KMS-11 (cell line): ENCODE measurements around the gene TMPRSS6.

Source experiments
- H2AFZ ChIP-seq: fragments of 200-600 bp; sonication (generic); 2 replicates; pipeline ENCODE4 v1.6.1; 2016; ENCODE audit warnings: antibody characterized with exemption, mixed run types, low read depth
- H3K27ac ChIP-seq: fragments of 200-600 bp; sonication (generic); 2 replicates; pipeline ENCODE4 v1.6.1; 2016; ENCODE audit warnings: mild to moderate bottlenecking, mixed run types
- H3K27me3 ChIP-seq: fragments of 200-600 bp; sonication (generic); 2 replicates; pipeline ENCODE4 v1.6.1; 2017; ENCODE audit warnings: mild to moderate bottlenecking, low read depth, mixed run types, moderate library complexity; ENCODE audit not compliant: insufficient read depth
- H3K36me3 ChIP-seq: fragments of 200-600 bp; sonication (generic); 2 replicates; pipeline ENCODE4 v1.6.1; 2017; ENCODE audit warnings: mild to moderate bottlenecking, mixed run types; ENCODE audit not compliant: insufficient read depth
- H3K4me1 ChIP-seq: fragments of 200-600 bp; sonication (generic); 2 replicates; pipeline ENCODE4 v1.6.1; 2016; ENCODE audit warnings: mild to moderate bottlenecking, low read depth, mixed run types; ENCODE audit not compliant: poor library complexity, severe bottlenecking
- H3K4me2 ChIP-seq: fragments of 200-600 bp; sonication (generic); 2 replicates; pipeline ENCODE4 v1.7.0; 2016; ENCODE audit warnings: mild to moderate bottlenecking, mixed run types
- H3K4me3 ChIP-seq: fragments of 200-600 bp; sonication (generic); IDR thresholded peaks from 2 replicates; pipeline ENCODE4 v1.6.1; 2017; ENCODE audit warnings: low read depth, low read length, mixed read lengths; ENCODE audit not compliant: insufficient read depth
- H3K79me2 ChIP-seq: fragments of 200-600 bp; sonication (generic); 2 replicates; pipeline ENCODE4 v1.6.1; 2016; ENCODE audit warnings: low read depth, mixed run types; ENCODE audit not compliant: insufficient read depth
- H3K9ac ChIP-seq: fragments of 200-600 bp; sonication (generic); 2 replicates; pipeline ENCODE4 v1.6.1; 2016; ENCODE audit warnings: mild to moderate bottlenecking, mixed run types
- H4K20me1 ChIP-seq: fragments of 200-600 bp; sonication (generic); 2 replicates; pipeline ENCODE4 v1.6.1; 2016; ENCODE audit warnings: mild to moderate bottlenecking, mixed run types; ENCODE audit not compliant: insufficient read depth
- CTCF ChIP-seq: fragments of 200-600 bp; sonication (generic); conservative IDR thresholded peaks from 2 replicates; pipeline ENCODE4 v1.6.1; 2017; ENCODE audit warnings: low read depth, mild to moderate bottlenecking, antibody characterized with exemption, low read length, moderate library complexity, mixed read lengths

TMPRSS6 gene

GRCh38 chr22:37043209-37043827, 66.2 kb downstream of the TMPRSS6 start:
- H3K4me1 ChIP-seq, result peaks cover 9% of the 10 kb centered on the region
- H3K79me2 ChIP-seq, result no peaks in the 10 kb centered on the region
- H3K36me3 ChIP-seq, result no peaks in the 10 kb centered on the region
- H3K27ac ChIP-seq, result no peak overlapping the region
- no peak for TF ChIP-seq CTCF
- H3K9ac ChIP-seq, result no peak overlapping the region
- H3K4me3 ChIP-seq, result no peak overlapping the region
- no peak overlapping the region for H3K4me2 ChIP-seq
- no peaks in the 10 kb centered on the region for H4K20me1 ChIP-seq
- no peaks in the 10 kb centered on the region for H3K27me3 ChIP-seq
- H2AFZ ChIP-seq, result no peak overlapping the region; the same call in 1 of the 2 replicates

GRCh38 chr22:37039466-37039865, 70.0 kb downstream of the TMPRSS6 start:
- Histone ChIP-seq H2AFZ (no peak overlapping the region), H3K4me3 (no peak overlapping the region), H3K27me3 (peaks cover 2% of the 10 kb centered on the region; the same call in 1 of the 2 replicates), H3K27ac (no peak overlapping the region), H4K20me1 (no peaks in the 10 kb centered on the region), H3K9ac (no peak overlapping the region), H3K36me3 (no peaks in the 10 kb centered on the region), H3K4me2 (no peak overlapping the region), H3K4me1 (peaks cover 9% of the 10 kb centered on the region), H3K79me2 (no peaks in the 10 kb centered on the region)
- TF ChIP-seq CTCF, result no peak

- Histone ChIP-seq H2AFZ (no peak overlapping the region), H3K79me2 (no peaks in the 10 kb centered on the region), H3K4me1 (no peaks in the 10 kb centered on the region), H3K27ac (no peak overlapping the region), H3K9ac (no peak overlapping the region), H3K4me2 (no peak overlapping the region), H3K36me3 (no peaks in the 10 kb centered on the region), H4K20me1 (no peaks in the 10 kb centered on the region), H3K4me3 (no peak overlapping the region), H3K27me3 (peaks cover 2% of the 10 kb centered on the region; the same call in 1 of the 2 replicates)
- TF ChIP-seq CTCF, result no peak
These were observed 71.8 kb downstream of the TMPRSS6 start for GRCh38 chr22:37037669-37038068.

GRCh38 chr22:37036655-37037377, 72.7 kb downstream of the TMPRSS6 start:
- H3K4me1 ChIP-seq, result no peaks in the 10 kb centered on the region
- no peak overlapping the region for H3K4me2 ChIP-seq
- no peak overlapping the region for H3K9ac ChIP-seq
- H3K27me3 ChIP-seq, result peaks cover 2% of the 10 kb centered on the region; the same call in 1 of the 2 replicates
- TF ChIP-seq CTCF, result no peak
- no peak overlapping the region for H3K4me3 ChIP-seq
- no peak overlapping the region for H3K27ac ChIP-seq
- no peaks in the 10 kb centered on the region for H3K36me3 ChIP-seq
- no peaks in the 10 kb centered on the region for H3K79me2 ChIP-seq
- no peak overlapping the region for H2AFZ ChIP-seq
- no peaks in the 10 kb centered on the region for H4K20me1 ChIP-seq
